Endothelial cell of umbilical vein (primary cell): ENCODE data around the gene SCN7A. TPM values are rescaled to one million over a fixed set of nuclear protein-coding genes. Genes with fewer than 3 reads are reported as not detected.
A peak's percentile ranks its signal among the peaks of the same experiment; 100 is the strongest.

Experiments used
- BruUV-seq: library from RNA; stranded (reverse); fragments of 400-500 nt; replicated peaks from 2 replicates; lab custom pipeline; 2021; lab: Mats Ljungman, UMichigan
- CTCF ChIA-PET: fragments of 300-600, 350-600 bp; sonication (Branson Sonifier 250); formaldehyde crosslinking; loops from one replicate; lab custom pipeline; 2021; ENCODE audit warnings: antibody characterized with exemption, inconsistent platforms; lab: Charles Lee
- POLR2A ChIA-PET: fragments of 300-600, 350-600 bp; sonication (Branson Sonifier 250); formaldehyde crosslinking; loops from one replicate; lab custom pipeline; 2021; ENCODE audit warnings: antibody characterized with exemption, inconsistent platforms; lab: Charles Lee
- DNase-seq: peaks from one replicate; pipeline ENCODE4 v3.0.0-alpha.2; 2011; ENCODE audit warnings: low read depth, low spot score
- FAIRE-seq: peaks from 2 replicates; lab custom pipeline; 2011; peaks lifted over from hg19 to GRCh38; lab: Jason Lieb, UNC
- H2AFZ ChIP-seq: 2 replicates; pipeline ENCODE4 v1.6.0; 2012; ENCODE audit warnings: low read depth, low read length, control low read depth, inconsistent platforms
- H3K27ac ChIP-seq: 2 replicates; pipeline ENCODE4 v1.5.1; 2011; ENCODE audit warnings: low read depth, mild to moderate bottlenecking, control low read depth, low read length, moderate library complexity; ENCODE audit not compliant: insufficient read depth
- H3K27me3 ChIP-seq, 2 experiments: 2 replicates each; pipeline versions ENCODE4 v1.6.0 to v1.6.1; 2011; ENCODE audit warnings: low read length in 2 of 2, mixed read lengths in 1 of 2; ENCODE audit not compliant: control insufficient read depth in 2 of 2, insufficient read depth in 2 of 2
- H3K36me3 ChIP-seq, 2 experiments: 2 replicates in 1 of 2; 3 replicates in 1 of 2; pipeline ENCODE4 v1.5.1; 2011; ENCODE audit warnings: low read length in 2 of 2, mild to moderate bottlenecking in 1 of 2, moderate library complexity in 1 of 2; ENCODE audit not compliant: control insufficient read depth in 2 of 2, insufficient read depth in 2 of 2; ENCODE audit errors: extremely low read depth in 1 of 2
- H3K4me1 ChIP-seq: 3 replicates; pipeline ENCODE4 v1.5.1; 2011; ENCODE audit warnings: mild to moderate bottlenecking, low read length; ENCODE audit not compliant: control insufficient read depth, insufficient read depth; ENCODE audit errors: extremely low read depth
- H3K4me2 ChIP-seq: 2 replicates; pipeline ENCODE4 v1.6.1; 2011; ENCODE audit warnings: low read length, control low read depth, mixed read lengths; ENCODE audit not compliant: insufficient read depth
- H3K4me3 ChIP-seq, 3 experiments: fragments of 200-600 bp in 1 of 3; sonication (generic), shearing (Covaris generic) in 1 of 3; replicated peaks in 1 of 3; 2 replicates each; pipeline ENCODE4 v1.5.1; 2011 to 2016; ENCODE audit warnings: control low read depth in 3 of 3, low read length in 3 of 3, mild to moderate bottlenecking in 2 of 3, inconsistent platforms in 1 of 3, low read depth in 1 of 3, moderate library complexity in 1 of 3; ENCODE audit not compliant: insufficient read depth in 1 of 3
- H3K79me2 ChIP-seq: 2 replicates; pipeline ENCODE4 v1.6.0; 2012; ENCODE audit warnings: low read length, inconsistent platforms; ENCODE audit not compliant: control insufficient read depth, insufficient read depth
- H3K9ac ChIP-seq: replicated peaks from 2 replicates; pipeline ENCODE3; 2011; ENCODE audit warnings: low read length, control low read depth; ENCODE audit not compliant: insufficient read depth; ENCODE audit errors: extremely low read depth
- H3K9me1 ChIP-seq: replicated peaks from 3 replicates; pipeline ENCODE4 v1.6.0; 2011; ENCODE audit warnings: mild to moderate bottlenecking, low read length; ENCODE audit not compliant: control insufficient read depth, insufficient read depth; ENCODE audit errors: extremely low read depth
- H3K9me3 ChIP-seq: replicated peaks from 2 replicates; pipeline ENCODE4 v1.5.1; 2012; ENCODE audit warnings: low read length, inconsistent platforms; ENCODE audit not compliant: control insufficient read depth, insufficient read depth
- H4K20me1 ChIP-seq: replicated peaks from 2 replicates; pipeline ENCODE3; 2011; ENCODE audit warnings: mild to moderate bottlenecking, low read length; ENCODE audit not compliant: control insufficient read depth, insufficient read depth; ENCODE audit errors: extremely low read depth
- EZH2 ChIP-seq: IDR thresholded peaks from 2 replicates; pipeline ENCODE4 v1.6.1; 2012; ENCODE audit warnings: borderline replicate concordance, low read depth, mild to moderate bottlenecking, moderate library complexity, low read length, inconsistent platforms; ENCODE audit not compliant: severe bottlenecking
- FOS ChIP-seq: IDR thresholded peaks from 2 replicates; pipeline ENCODE4 v1.6.1; 2011; ENCODE audit warnings: mild to moderate bottlenecking, low read length, moderate library complexity, borderline replicate concordance; ENCODE audit not compliant: insufficient read depth
- GATA2 ChIP-seq: IDR thresholded peaks from 2 replicates; pipeline ENCODE4 v1.7.0; 2011; ENCODE audit warnings: low read depth, mild to moderate bottlenecking, moderate library complexity, mixed read lengths, low read length; ENCODE audit not compliant: insufficient read length, insufficient read depth
- JUN ChIP-seq: IDR thresholded peaks from 2 replicates; pipeline ENCODE4 v1.6.1; 2011; ENCODE audit warnings: borderline replicate concordance, low read depth; ENCODE audit not compliant: insufficient read length, insufficient read depth
- MYC ChIP-seq: IDR thresholded peaks from one replicate; pipeline ENCODE4 v1.6.1; 2011; ENCODE audit warnings: mild to moderate bottlenecking, low read depth, low read length
- POLR2A ChIP-seq: IDR thresholded peaks from 2 replicates; pipeline ENCODE4 v1.6.1; 2012; ENCODE audit warnings: low read depth, mild to moderate bottlenecking, control low read depth, low read length
- POLR2AphosphoS5 ChIP-seq: IDR thresholded peaks from 2 replicates; pipeline ENCODE4 v1.6.1; 2012; ENCODE audit warnings: low read depth, mild to moderate bottlenecking, control low read depth, low read length, moderate library complexity; ENCODE audit not compliant: insufficient read depth
- dilution Hi-C: fragments of 300-500 bp; cut with MboI; formaldehyde crosslinking; loops from one replicate; pipeline ENCODE4 v1.15.0; 2019; ENCODE audit warnings: low sequenced_read_pairs; ENCODE audit not compliant: extremely low pct_ligation_motif_present
- intact Hi-C: fragments of 100-400 bp; cut with micrococcal nuclease; formaldehyde crosslinking; loops from one replicate; pipeline ENCODE4 v1.10.0; 2022
- polyA plus RNA-seq, 4 experiments: library from polyadenylated mRNA; depleted of rRNA in 3 of 4; stranded (reverse) in 3 of 4; unstranded in 1 of 4; fragments of >200 nt; gene quantifications; 2 replicates each; pipeline versions ENCODE4 v1.2.1 to v1.2.3, GENCODE V29; 2011 to 2012; ENCODE audit warnings: missing spikeins in 1 of 4
- total RNA-seq: library from RNA; stranded (reverse); gene quantifications from 2 replicates; pipeline ENCODE4 v1.2.3, GENCODE V29; 2021
- TF ChIP-seq, protein P1 (sequence below): IDR thresholded peaks from 2 replicates; pipeline ENCODE4 v1.6.1; 2011; ENCODE audit not compliant: insufficient read depth, insufficient read length
- TF ChIP-seq, protein P2 (sequence below), 2 donors: IDR thresholded peaks; 1 replicate in 1 of 2; 2 replicates in 1 of 2; pipeline ENCODE4 v1.5.1; 2011; ENCODE audit warnings: low read length in 2 of 2, mild to moderate bottlenecking in 2 of 2, moderate library complexity in 2 of 2, control low read depth in 1 of 2, inconsistent platforms in 1 of 2, low read depth in 1 of 2; ENCODE audit not compliant: insufficient read depth in 1 of 2; ENCODE audit errors: extremely low read depth in 1 of 2

The SCN7A gene
- total and polyA plus RNA-seq, 2 donors (not counting 3 experiments of a cell fraction or from before 2014, with no cell fraction given), result not detected

DNA sequence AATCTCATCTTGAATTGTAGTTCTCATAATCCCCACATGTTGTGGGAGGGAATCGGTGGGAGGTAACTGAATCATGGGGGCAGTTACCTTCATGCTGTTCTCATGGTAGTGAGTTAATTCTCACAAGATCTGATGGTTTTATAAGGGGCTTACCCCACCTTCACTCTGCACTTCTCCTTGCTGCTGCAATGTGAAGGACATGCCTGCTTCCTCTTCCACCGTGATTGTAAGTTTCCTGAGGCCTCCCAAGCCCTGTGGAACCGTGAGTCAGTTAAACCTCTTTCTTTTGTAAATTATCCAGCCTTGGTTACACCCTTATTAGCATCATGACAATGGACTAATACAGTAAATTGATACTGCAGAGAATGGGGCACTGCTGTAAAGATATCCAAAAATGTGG lies 57.9 kb downstream of the SCN7A start:
- Histone ChIP-seq H3K4me2 (no peak overlapping the region), H3K36me3 (no peaks in the 10 kb centered on the region), H3K27me3 (no peaks in the 10 kb centered on the region), H3K79me2 (no peaks in the 10 kb centered on the region), H3K27ac (no peak overlapping the region), H3K9ac (no peak overlapping the region), H2AFZ (peak overlapping the region; percentile 10), H3K4me3 (no peak overlapping the region), H3K4me1 (peaks cover 5% of the 10 kb centered on the region), H3K9me1 (no peaks in the 10 kb centered on the region), H4K20me1 (no peaks in the 10 kb centered on the region), H3K9me3 (no peaks in the 10 kb centered on the region)
- ChIA-PET POLR2A (no interaction called here), CTCF (interaction anchor here (1.1 kb wide), 1 partner anchor 254 kb away, joined by 3 read pairs; no protein-coding TSS in a partner anchor)
- no peak for DNase-seq
- BruUV-seq, result no TSS peak
- no peak for FAIRE-seq
- dilution Hi-C loops (no loop called here), intact Hi-C loops (no loop called here)
- TF ChIP-seq, protein P1, sequence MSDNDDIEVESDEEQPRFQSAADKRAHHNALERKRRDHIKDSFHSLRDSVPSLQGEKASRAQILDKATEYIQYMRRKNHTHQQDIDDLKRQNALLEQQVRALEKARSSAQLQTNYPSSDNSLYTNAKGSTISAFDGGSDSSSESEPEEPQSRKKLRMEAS, result no peak
- no peak for TF ChIP-seq MYC
- TF ChIP-seq, protein P2, sequence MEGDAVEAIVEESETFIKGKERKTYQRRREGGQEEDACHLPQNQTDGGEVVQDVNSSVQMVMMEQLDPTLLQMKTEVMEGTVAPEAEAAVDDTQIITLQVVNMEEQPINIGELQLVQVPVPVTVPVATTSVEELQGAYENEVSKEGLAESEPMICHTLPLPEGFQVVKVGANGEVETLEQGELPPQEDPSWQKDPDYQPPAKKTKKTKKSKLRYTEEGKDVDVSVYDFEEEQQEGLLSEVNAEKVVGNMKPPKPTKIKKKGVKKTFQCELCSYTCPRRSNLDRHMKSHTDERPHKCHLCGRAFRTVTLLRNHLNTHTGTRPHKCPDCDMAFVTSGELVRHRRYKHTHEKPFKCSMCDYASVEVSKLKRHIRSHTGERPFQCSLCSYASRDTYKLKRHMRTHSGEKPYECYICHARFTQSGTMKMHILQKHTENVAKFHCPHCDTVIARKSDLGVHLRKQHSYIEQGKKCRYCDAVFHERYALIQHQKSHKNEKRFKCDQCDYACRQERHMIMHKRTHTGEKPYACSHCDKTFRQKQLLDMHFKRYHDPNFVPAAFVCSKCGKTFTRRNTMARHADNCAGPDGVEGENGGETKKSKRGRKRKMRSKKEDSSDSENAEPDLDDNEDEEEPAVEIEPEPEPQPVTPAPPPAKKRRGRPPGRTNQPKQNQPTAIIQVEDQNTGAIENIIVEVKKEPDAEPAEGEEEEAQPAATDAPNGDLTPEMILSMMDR (IDR thresholded peaks at IDR 0.05; ENCODE audit: extremely low read depth in 1 of 2, insufficient read depth in 1 of 2, low read depth in 1 of 2, low read length in 2 of 2), result no peak
- no peak for TF ChIP-seq JUN
- TF ChIP-seq GATA2, result no peak
- no peak for TF ChIP-seq EZH2
- no peak for TF ChIP-seq POLR2AphosphoS5
- no peak for TF ChIP-seq FOS
- TF ChIP-seq POLR2A, result no peak
